DND-41 (cell line): Measurements from ENCODE around the gene SSMEM1.

Source experiments
- CTCF ChIP-seq: IDR thresholded peaks from 2 replicates; pipeline ENCODE4 v1.5.1; 2012; ENCODE audit warnings: borderline replicate concordance, low read length, moderate library complexity, mild to moderate bottlenecking; ENCODE audit not compliant: poor library complexity, severe bottlenecking; ENCODE audit errors: extremely low read depth
- EZH2 ChIP-seq: IDR thresholded peaks from 3 replicates; pipeline ENCODE4 v1.6.1; 2012; ENCODE audit warnings: borderline replicate concordance, low read depth, mild to moderate bottlenecking, moderate library complexity, low read length, inconsistent platforms; ENCODE audit not compliant: severe bottlenecking

GRCh38 chr7:130234078-130234477 lies 26.4 kb downstream of the SSMEM1 start:
- TF ChIP-seq CTCF (no peak), EZH2 (no peak)
